ENCODE measurements around the gene CSPG5. TPM values are rescaled to one million over a fixed set of nuclear protein-coding genes. Genes with fewer than 3 reads are reported as not detected.

The CSPG5 gene
- total RNA-seq, 2 experiments from 2014 or later: 0.78 to 0.97 TPM

- H3K27me3 Mint-ChIP-seq: no peaks in the 10 kb centered on the region
- H3K4me1 Mint-ChIP-seq: peaks cover 20% of the 10 kb centered on the region
- ChIA-PET CTCF (interaction anchor here (0.6 to 1.1 kb wide), 4 partner anchors 9 to 312 kb away, joined by 3 read pairs; no protein-coding TSS in a partner anchor), POLR2A (no interaction called here)
- H3K4me3 Mint-ChIP-seq: peak within 1 kb of the TSS; percentile 91
- peak within 1 kb of the TSS; percentile 96 for H3K27ac Mint-ChIP-seq
- no peaks in the 10 kb centered on the region for H3K9me3 Mint-ChIP-seq (ENCODE audit: low read depth)
- peaks cover 14% of the 10 kb centered on the region for H3K36me3 Mint-ChIP-seq (ENCODE audit: low read depth)
- intact Hi-C loops (cut with DNase I, micrococcal nuclease): loop anchor here (1.0 to 5.0 kb wide), 16 partner anchors 38 to 1404 kb away; partner anchors contain the start of genes DHX30 (in 2 of the 2), SCAP (in 2 of the 2), ARIH2 (in 1 of the 2) and CDC25A (in 1 of the 2)
- DNase-seq: peak; percentile 99
- ATAC-seq: peak; percentile 97
Measured at GRCh38 chr3:47513125-47513929, 65.3 kb downstream of the CSPG5 start, which contains the start of gene ELP6. TSS of gene ELP6 (minus strand) at chr3:47513712. CDS start at chr3:47513590, 122 bp downstream.

GRCh38 chr3:47512416-47513124 is 66.1 kb downstream of the CSPG5 start:
- peaks cover 19% of the 10 kb centered on the region for H3K36me3 Mint-ChIP-seq (ENCODE audit: low read depth)
- H3K4me3 Mint-ChIP-seq: peak overlapping the region; percentile 91
- CTCF ChIA-PET: interaction anchor here (0.6 to 2.4 kb wide), 6 partner anchors 10 to 312 kb away, joined by 3 to 10 read pairs (median 3); no protein-coding TSS in a partner anchor
- H3K4me1 Mint-ChIP-seq: peaks cover 20% of the 10 kb centered on the region
- intact Hi-C loops (cut with DNase I, micrococcal nuclease): loop anchor here (1.0 to 5.0 kb wide), 16 partner anchors 37 to 1405 kb away; partner anchors contain the start of genes DHX30 (in 2 of the 2), SCAP (in 2 of the 2), ARIH2 (in 1 of the 2) and CDC25A (in 1 of the 2)
- POLR2A ChIA-PET: interaction anchor here (0.5 kb wide), 1 partner anchor 263 kb away, joined by 3 read pairs; no protein-coding TSS in a partner anchor
- H3K9me3 Mint-ChIP-seq (ENCODE audit: low read depth): no peaks in the 10 kb centered on the region
- peak; percentile 48 for DNase-seq
- H3K27ac Mint-ChIP-seq: peak overlapping the region; percentile 96
- peak; percentile 9 for ATAC-seq
- no peaks in the 10 kb centered on the region for H3K27me3 Mint-ChIP-seq

Other genes with a start within 250 kb of the CSPG5 start
- 10 to 100 TPM; 25.9 to 29.4 TPM for gene PTPN23, start 197.8 kb downstream of the CSPG5 start, total RNA-seq
- 10 to 100 TPM; 44.5 to 51.2 TPM for gene SCAP, start 102.9 kb downstream of the CSPG5 start, total RNA-seq
- 10 to 100 TPM; 27.8 to 40.3 TPM for gene ELP6, start 65.2 kb downstream of the CSPG5 start, total RNA-seq
- 100 to 1,000 TPM; 129 to 130 TPM for gene SMARCC1, start 203.0 kb upstream of the CSPG5 start, total RNA-seq
- gene DHX30, start 224.3 kb upstream of the CSPG5 start, total RNA-seq: 10 to 100 TPM; 81.6 to 82.3 TPM

All from activated CD4-positive, alpha-beta T cell treated with anti-CD3 and anti-CD28 coated beads for 36 hours (primary cell).